DOHH2 (cell line): ENCODE measurements around the gene TIGD1.

Experiments
- EZH2phosphoT487 ChIP-seq: fragments of 200-600 bp; sonication (generic); IDR thresholded peaks from 2 replicates; pipeline ENCODE4 v1.6.1; 2017; ENCODE audit warnings: borderline replicate concordance, mild to moderate bottlenecking, antibody characterized with exemption, low read length, moderate library complexity, mixed read lengths
- TF ChIP-seq, protein P1 (sequence below): fragments of 200-600 bp; sonication (generic); IDR thresholded peaks from one replicate; pipeline ENCODE4 v1.5.1; 2014; ENCODE audit warnings: antibody characterized with exemption, mild to moderate bottlenecking, low read depth, low read length; ENCODE audit not compliant: poor library complexity, severe bottlenecking

DNA sequence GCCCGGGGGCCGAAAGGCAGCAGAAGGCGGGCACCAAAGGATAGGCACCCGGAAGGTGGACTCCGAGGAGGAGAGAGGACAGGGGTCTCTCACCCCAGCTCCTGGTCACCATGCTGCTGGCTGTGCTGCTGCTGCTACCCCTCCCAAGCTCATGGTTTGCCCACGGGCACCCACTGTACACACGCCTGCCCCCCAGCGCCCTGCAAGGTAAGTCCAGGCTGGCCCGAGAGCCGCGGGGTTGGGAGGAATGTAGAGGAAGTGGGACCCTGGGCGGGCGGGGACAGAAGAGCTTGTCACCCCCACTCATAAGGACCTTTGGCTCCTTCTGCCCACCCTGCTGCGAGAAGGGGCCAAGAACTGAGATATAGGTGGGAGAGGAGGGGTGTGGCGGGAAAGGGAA, 29.9 kb downstream of the TIGD1 start:
- TF ChIP-seq, protein P1, sequence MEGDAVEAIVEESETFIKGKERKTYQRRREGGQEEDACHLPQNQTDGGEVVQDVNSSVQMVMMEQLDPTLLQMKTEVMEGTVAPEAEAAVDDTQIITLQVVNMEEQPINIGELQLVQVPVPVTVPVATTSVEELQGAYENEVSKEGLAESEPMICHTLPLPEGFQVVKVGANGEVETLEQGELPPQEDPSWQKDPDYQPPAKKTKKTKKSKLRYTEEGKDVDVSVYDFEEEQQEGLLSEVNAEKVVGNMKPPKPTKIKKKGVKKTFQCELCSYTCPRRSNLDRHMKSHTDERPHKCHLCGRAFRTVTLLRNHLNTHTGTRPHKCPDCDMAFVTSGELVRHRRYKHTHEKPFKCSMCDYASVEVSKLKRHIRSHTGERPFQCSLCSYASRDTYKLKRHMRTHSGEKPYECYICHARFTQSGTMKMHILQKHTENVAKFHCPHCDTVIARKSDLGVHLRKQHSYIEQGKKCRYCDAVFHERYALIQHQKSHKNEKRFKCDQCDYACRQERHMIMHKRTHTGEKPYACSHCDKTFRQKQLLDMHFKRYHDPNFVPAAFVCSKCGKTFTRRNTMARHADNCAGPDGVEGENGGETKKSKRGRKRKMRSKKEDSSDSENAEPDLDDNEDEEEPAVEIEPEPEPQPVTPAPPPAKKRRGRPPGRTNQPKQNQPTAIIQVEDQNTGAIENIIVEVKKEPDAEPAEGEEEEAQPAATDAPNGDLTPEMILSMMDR = no peak
- TF ChIP-seq EZH2phosphoT487 = no peak
